A549 (cell line): ENCODE data around the gene TRMO.

Experiments used
- CBX8 ChIP-seq: fragments of 200-600 bp; sonication (generic); IDR thresholded peaks from 2 replicates; pipeline ENCODE4 v1.6.1; 2016
- POLR2A ChIP-seq: IDR thresholded peaks from 2 replicates; pipeline ENCODE4 v1.6.1; 2012; ENCODE audit warnings: mild to moderate bottlenecking, low read length
- TF ChIP-seq, protein P1 (sequence below): fragments of 150-350 bp; IDR thresholded peaks from 2 replicates; pipeline ENCODE4 v1.6.1; 2014; ENCODE audit warnings: low read depth, mild to moderate bottlenecking, low read length

DNA sequence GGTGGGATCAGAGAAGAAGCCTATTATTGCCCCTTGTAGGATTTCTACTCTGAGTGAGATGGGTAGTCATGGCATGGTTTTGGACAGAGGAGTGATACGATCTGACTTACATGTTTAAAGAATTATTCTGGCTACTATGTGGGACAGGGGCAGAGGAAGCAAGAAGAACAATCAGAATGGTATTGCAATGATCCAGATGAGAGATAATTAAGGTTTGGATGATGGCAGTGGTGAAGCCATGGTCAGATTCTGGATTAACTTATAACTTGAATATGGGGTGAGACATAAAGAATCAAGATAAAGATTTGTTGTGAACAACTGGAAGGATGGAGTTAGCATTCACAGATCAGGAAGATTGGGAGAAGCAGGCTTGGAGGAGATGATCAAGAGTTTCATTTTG is 19.0 kb upstream of the TRMO start:
- TF ChIP-seq POLR2A (no peak), CBX8 (no peak)
- TF ChIP-seq, protein P1, sequence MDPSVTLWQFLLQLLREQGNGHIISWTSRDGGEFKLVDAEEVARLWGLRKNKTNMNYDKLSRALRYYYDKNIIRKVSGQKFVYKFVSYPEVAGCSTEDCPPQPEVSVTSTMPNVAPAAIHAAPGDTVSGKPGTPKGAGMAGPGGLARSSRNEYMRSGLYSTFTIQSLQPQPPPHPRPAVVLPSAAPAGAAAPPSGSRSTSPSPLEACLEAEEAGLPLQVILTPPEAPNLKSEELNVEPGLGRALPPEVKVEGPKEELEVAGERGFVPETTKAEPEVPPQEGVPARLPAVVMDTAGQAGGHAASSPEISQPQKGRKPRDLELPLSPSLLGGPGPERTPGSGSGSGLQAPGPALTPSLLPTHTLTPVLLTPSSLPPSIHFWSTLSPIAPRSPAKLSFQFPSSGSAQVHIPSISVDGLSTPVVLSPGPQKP: no peak
